Right lobe of liver (tissue), 4 donors: ENCODE results near the gene HSD17B8.

Experiments used
- CTCF ChIP-seq, 4 donors: fragments of 200-600 bp in 3 of 4; fragments of 450-650 bp in 1 of 4; IDR thresholded peaks; one replicate each; pipeline versions ENCODE4 v1.5.1 to v1.8.0; 2016 to 2022; ENCODE audit warnings: antibody characterized with exemption in 4 of 4, mild to moderate bottlenecking in 2 of 4
- POLR2A ChIP-seq: fragments of 450-650 bp; IDR thresholded peaks from one replicate; pipeline ENCODE4 v1.6.1; 2017; ENCODE audit warnings: antibody characterized with exemption, mild to moderate bottlenecking
- donor health status: DM: no; HTN: no; CAD: no.
- donor health status: DM: no; HTN: no; CAD: no.
- donor health status: DM: no; HTN: yes; CAD: no.

GRCh38 chr6:33206864-33207551, 2.6 kb downstream of the HSD17B8 start:
- TF ChIP-seq CTCF (IDR thresholded peaks at IDR 0.05) (no peak), POLR2A (no peak)
